ENCODE data around the gene FOXF2.

The FOXF2 gene

DNA sequence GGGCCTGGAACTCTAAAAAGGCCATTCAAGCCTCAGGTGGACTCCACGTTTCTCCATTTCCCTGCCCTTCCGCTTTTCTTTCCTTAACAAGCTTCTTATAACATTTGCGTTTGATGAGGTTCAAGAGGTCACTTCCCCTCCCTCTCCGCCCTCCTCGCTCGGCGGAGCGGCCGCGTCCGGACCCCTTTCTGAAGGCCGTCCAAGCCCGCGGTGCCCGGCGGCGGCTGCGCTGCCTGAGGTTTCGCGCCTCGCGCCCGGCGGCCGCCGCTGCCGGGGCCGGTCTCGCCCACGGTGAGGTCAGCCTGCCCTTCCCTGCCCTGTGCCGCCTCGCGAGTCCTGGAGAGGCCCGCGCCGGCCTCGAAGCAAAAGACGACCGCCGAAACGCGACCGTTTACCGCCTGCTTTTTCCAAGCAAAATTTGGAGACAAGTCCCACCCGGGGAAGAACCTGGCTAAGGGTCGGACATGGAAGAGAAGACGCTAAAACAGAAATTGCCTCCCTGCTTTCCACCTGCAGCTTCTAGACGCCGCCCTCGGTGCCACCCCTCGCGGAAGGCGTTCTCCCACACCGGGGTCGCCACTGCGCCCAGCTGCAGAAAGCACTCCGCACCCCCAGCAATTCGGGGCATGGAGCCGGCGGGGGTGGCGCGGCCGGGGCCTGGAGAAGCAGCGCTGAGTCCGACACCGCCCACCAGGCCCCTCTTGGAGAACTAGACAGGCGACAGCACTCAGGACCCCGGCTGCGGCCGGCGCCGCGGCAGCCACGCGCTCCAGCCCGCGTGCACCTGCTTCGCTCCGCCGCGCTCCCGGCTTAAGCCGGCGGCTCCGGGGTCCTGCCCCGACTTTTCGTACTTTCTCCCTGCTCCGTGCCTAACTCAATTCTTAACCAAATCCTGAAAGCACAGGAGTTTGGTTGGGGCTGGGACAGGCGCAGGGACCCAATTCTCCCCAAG, 11.0 kb upstream of the FOXF2 start:
- DNase-seq (ENCODE audit: low read depth): no peak

DNA sequence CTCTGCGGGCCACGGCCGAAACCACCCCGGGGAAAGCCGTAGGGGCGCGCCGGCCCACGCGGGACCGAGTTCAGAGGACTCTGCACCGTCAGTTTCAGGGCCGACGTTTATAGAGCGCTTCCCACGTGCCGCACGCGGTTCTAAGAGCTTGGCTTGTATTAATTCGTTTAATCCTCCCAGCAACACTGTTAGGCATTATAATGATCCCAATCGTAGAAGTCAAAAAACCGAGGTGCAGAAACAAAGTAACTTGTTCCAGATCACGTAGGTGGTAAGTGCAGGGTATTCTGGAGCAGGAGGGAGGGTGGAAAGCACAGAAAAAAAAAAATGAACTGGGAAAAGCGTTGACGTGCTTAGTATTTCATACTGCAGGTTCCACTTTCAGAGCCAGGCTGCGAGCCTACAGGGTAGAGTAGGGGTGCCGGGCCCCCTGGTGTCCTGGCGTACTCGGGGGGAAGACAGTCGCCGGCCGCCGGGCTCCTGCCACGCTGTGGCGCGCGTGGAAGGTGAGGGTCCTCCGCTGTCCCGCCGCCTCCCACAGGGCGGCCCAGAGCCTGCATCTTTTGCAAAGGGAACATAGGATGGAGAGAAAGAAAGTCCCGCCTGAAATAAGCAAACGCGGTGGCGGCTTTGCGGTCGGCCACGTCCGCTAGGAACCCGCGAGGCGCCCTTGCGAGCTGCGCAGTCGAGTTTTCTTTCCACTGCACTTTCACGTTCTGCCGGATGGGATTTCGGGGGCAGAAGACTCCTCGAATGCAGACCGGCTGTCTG, 10.2 kb upstream of the FOXF2 start:
- no peak for DNase-seq (ENCODE audit: low read depth)

DNA sequence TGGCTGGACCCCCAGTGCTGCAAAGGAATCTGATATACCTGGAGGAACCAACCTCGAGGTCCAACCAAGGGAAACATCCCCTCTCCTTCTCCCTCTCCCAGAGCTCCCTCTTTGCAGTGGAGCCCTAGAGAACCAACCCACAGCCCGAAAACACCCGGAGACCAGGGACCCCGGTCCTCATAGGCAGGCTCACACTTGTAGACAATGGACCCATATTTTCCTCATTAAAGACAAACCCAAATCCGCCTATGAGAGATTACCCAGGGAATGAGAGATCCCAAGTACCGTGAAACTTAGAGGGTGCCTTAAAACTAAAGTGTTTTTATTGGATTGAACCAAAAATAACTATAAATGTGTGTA, 9.6 kb upstream of the FOXF2 start:
- DNase-seq (ENCODE audit: low read depth): no peak

GRCh38 chr6:1380625-1381427, 8.6 kb upstream of the FOXF2 start:
- no peak for DNase-seq (ENCODE audit: low read depth)

DNA sequence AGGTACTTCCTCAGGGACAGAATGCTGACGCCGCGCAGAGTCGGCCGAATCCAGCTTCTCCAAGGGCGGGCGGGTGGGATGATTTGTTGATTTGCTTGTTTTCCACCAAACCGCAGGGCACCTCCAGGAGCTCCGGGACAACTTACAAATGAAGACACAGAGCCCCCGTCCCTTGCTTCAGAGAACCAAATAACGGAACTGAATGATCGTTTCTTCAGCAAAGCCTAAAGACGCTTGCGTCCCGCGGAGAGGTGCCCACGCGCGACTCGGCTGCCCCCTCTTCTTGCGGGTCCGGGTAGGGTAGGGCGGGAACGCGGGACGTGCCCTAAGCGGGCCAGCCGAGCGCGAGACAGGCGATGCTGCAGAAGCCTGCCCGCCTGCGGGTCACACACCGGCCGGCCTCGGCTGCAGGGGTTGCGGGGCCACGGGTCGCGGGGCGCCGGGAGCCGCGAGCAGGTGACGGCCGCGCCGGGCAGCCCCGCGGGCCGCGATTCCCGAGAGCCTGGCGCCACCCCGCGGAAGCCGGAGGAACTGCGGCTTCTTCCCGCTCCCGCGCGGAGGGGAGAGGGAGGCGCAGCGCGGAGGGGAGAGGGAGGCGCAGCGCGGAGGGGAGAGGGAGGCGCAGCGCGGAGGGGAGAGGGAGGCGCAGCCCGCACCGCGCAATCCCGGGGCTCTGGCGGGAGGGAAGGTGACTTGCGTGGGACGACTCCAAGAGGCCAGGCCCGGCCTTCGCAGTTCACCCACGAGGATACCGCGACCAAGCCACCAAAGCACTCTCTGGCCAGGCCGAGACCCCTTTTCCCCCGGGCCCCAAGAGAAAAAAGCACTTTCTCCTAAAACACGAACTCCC, 7.7 kb upstream of the FOXF2 start:
- no peak for DNase-seq (ENCODE audit: low read depth)

DNA sequence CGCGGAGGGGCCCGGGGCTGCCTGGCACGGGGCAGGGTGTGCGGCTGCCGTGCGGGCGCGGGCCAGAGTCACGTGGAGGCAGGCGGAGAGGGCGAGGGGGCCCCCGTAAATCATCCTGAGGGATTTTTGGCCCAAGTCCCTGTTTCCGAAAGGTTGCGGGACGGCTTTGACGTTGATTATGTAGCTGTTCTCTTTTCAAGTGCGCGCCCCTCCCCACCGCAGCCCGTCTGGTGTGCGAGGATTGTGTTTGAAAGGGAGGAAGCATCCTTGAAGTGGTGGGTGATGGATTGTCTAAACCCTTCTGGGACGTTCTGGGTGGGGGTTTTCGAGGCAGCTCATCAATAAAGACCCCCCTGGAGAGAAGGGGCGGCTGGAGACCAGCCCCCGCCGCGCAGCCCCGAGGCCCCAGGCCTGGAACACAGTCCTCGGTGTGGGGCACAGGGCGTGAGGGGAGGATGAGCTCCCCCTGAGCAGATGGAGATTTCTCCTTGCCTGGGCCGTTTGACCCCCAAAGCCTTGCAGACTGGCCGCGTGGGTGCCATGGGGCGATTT, 7.0 kb upstream of the FOXF2 start:
- no peak for DNase-seq (ENCODE audit: low read depth)

DNA sequence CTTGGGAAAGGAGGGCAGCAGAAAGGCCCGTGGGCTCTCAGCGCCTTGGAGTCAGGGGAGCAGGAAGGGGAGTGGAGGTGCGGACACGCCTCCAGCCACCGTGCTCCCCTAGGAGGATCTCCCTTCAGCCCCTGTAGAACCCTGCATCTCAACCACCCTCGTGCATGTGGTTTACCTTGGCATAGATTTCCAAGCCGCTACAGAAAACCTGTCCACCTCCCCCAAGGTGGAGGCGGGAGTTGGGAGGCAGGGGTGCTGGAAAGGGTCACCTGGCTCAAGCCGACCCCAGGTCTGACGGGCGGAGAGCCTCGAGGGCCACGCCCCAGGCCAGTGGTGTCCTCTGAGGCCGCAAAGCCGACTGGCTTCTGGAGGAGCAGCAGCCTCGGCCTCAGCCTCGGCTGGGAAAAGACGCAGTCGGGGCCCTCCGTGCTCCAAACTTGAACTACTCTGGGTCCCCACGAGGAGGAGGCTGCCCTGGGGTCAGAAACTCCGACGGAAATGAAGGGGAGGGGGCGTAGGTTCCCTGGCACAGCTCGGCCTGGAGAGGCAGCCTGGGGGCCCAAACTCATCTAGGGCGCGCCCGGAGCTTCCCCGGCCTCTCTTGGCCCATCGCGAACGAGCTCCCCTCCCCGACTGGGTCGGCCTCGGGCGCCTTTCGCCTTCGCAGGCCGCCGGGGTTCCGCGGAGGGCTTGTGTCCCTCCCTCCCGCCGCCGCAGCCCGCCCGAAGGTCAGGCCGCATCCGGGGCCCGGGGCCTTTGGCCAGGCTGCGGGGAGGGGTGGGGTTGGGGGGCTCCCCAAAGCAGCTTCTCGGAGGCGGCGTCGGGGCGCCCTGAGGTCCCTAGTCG, 6.3 kb upstream of the FOXF2 start:
- no peak for DNase-seq (ENCODE audit: low read depth)

GRCh38 chr6:1383729-1384548, 5.4 kb upstream of the FOXF2 start:
- DNase-seq (ENCODE audit: low read depth): no peak

- DNase-seq (ENCODE audit: low read depth): no peak
Observed at GRCh38 chr6:1384549-1385128, 4.7 kb upstream of the FOXF2 start.

DNA sequence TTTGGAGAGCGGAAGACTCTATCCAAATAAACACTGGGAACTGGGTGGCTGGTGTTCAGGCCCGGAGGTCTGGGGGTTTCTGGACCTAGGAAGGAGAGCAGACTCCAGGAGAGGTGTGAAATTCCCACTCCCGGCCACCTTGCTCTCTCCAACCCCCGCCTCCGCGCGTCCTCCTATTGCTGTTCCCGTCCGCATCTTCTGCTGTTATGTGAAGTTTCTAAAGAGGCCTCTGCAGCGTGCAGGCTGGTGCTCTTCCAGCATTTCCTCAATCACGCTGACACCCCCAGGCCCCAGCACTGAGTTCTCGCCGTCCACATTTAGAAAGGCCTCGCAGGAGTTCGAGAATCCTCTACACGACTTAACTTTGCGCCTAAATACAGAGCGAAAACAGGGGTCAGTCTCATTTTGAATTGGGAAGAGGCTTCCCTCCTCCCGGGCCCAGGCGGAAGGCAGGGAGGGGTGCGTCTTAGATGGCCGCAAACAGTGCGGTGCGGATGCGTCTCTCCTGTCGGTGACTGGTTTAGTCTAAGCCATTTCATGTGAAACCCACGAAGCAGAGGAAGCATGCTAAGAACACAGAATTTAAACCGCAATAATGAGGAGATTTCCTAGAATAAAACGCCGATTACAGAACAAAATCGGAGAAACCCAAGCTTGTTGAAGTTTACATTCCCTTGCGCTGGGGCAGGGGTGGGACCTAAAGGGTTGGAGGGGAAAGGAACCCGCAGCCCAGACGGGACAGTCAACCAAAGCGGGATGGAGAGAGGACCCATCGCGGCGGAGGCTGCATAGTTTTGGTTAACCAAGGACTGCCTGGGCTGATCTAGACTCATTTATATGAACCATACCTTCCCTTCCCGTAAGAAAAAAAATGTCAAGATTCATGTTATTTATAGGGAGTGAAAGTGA, 4.0 kb upstream of the FOXF2 start:
- no peak for DNase-seq (ENCODE audit: low read depth)

DNA sequence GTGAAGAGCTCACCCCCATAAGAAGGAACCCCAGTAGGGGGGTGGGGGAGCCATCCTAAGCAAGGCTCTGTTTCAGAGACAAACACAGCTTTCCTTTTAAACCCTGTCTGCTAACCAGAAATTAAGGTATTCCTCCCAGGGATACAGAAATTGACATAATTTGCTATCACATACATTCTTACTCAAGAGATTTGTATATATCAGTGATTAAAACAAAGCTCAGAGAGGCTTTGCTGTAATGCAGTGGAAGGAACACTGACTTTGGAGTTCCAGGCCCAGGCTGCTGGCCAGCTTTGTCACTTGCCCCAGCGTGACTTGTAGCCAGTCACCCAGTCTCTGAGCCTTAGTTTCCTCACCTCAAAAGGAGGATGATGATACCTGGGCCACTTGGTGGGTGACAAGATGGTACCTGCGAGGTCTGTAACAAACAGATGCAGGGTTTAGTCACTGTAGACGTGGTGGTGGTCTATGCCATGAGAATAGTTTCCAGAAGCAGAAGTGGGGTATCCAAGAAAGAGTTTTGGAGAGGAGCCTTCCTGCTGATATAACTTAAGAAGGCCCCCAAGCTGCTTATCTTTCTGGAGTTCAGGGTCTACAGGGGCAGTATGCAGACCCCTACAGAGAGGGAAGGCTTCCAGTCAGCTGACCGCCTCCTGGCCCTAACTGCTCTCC, 3.2 kb upstream of the FOXF2 start:
- no peak for DNase-seq (ENCODE audit: low read depth)

- DNase-seq (ENCODE audit: low read depth): no peak
Observed at GRCh38 chr6:1387538-1387875, 1.9 kb upstream of the FOXF2 start.

DNA sequence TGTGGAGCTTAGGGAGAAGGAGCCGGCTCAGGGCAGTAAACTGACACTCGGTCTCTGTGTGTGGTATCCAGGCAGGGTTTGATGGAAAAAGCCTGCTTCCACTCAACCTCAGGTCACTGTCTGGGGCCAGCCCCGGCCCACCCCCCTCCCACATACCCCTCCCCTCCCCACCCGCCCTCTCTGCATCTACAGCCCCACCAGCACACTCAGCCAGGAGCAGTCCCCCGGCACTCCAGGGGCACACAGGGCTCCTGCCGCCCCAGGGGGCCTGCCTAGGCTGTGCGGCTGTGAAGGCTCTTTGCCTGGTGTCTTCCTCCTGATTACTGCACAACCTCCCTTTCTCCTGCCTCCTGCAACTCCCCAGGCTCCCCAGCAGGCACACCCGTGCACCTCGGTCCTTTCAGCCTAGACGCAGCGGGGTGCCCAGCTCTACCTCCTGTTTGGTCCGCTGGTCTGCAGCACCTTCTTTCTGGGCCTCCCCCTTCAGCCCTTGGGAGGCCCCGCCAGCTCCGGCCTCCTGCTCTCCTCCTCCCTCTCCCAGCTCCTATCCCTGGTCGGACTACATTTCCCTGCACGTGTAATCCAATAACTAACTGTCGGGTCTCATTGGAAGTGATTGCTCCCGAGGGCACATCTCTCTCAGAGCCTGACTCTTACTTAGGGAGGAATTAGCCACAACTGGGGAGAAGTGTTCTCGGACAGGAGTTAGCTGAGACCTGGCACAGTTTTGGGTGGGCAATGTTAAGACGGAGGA, 1.3 kb upstream of the FOXF2 start:
- DNase-seq (ENCODE audit: low read depth): no peak

GRCh38 chr6:1388630-1389368, 577 bp upstream of the FOXF2 start:
- no peak for DNase-seq (ENCODE audit: low read depth)

GRCh38 chr6:1390133-1390945, 963 bp downstream of the FOXF2 start:
- DNase-seq (ENCODE audit: low read depth): no peak

Measured in CMK (cell line).